ENCODE results near the gene DHX30. TPM values are rescaled to one million over a fixed set of nuclear protein-coding genes. Genes with fewer than 3 reads are reported as not detected.

Gene DHX30
- total RNA-seq, 2 experiments from 2014 or later, result 96.6 to 102 TPM

DNA sequence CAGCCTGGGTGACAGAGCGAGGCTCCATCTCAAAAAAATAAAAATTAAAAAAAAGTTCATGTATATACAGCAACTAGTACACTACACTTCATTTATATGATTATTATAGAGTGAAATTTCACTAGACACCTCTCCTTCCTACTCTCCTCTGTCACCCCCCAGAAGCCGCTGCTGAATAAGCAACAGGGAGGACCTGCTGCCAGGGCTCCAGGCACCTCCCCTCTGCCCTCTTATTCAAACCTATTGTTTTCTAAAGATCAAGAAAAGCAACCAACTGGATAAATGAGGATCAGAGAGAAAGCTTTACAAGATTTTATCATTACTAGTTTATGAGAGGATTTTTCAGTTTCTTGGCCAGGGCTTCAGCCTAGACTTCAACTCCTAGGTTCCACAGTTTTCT lies 71.5 kb downstream of the DHX30 start:
- TF ChIP-seq EZH2phosphoT487 (IDR thresholded peaks at IDR 0.05; ENCODE audit: borderline replicate concordance, low read depth, low read length), result no peak
- TF ChIP-seq, protein P1, sequence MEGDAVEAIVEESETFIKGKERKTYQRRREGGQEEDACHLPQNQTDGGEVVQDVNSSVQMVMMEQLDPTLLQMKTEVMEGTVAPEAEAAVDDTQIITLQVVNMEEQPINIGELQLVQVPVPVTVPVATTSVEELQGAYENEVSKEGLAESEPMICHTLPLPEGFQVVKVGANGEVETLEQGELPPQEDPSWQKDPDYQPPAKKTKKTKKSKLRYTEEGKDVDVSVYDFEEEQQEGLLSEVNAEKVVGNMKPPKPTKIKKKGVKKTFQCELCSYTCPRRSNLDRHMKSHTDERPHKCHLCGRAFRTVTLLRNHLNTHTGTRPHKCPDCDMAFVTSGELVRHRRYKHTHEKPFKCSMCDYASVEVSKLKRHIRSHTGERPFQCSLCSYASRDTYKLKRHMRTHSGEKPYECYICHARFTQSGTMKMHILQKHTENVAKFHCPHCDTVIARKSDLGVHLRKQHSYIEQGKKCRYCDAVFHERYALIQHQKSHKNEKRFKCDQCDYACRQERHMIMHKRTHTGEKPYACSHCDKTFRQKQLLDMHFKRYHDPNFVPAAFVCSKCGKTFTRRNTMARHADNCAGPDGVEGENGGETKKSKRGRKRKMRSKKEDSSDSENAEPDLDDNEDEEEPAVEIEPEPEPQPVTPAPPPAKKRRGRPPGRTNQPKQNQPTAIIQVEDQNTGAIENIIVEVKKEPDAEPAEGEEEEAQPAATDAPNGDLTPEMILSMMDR (conservative IDR thresholded peaks at IDR 0.05; ENCODE audit: low read length), result no peak
- H2AFZ ChIP-seq (ENCODE audit: low read length), result no peak overlapping the region
- POLR2A ChIA-PET, result interaction anchor here (0.5 to 0.7 kb wide), 3 partner anchors 48 to 473 kb away, joined by 3 to 4 read pairs (median 3); no protein-coding TSS in a partner anchor
- intact Hi-C loops (cut with micrococcal nuclease; ENCODE audit: unreplicated experiment), result no loop called here
- H3K27ac ChIP-seq (ENCODE audit: low read depth, low read length, poor library complexity, severe bottlenecking), result no peak overlapping the region
- DNase-seq (ENCODE audit: low spot score), result no peak
- H3K36me3 ChIP-seq (ENCODE audit: insufficient read depth, low read length), result peaks cover 16% of the 10 kb centered on the region; the same call in 1 of the 2 replicates
- BruUV-seq (replicated peaks), result no TSS peak
- no peaks in the 10 kb centered on the region for H3K79me2 ChIP-seq (ENCODE audit: insufficient read depth, low read depth, low read length)
- no peaks in the 10 kb centered on the region for H4K20me1 ChIP-seq (ENCODE audit: insufficient read depth, low read length)
- H3K9me3 ChIP-seq (ENCODE audit: low read length), result no peaks in the 10 kb centered on the region
- no peak overlapping the region for H3K4me2 ChIP-seq (ENCODE audit: low read length)
- H3K4me1 ChIP-seq (ENCODE audit: insufficient read depth, low read length, poor library complexity, severe bottlenecking), result no peaks in the 10 kb centered on the region
- H3K4me3 ChIP-seq (ENCODE audit: low read depth, low read length, poor library complexity, severe bottlenecking), result no peak overlapping the region
- H3K9me2 ChIP-seq (ENCODE audit: insufficient read depth, low read length), result no peaks in the 10 kb centered on the region
- CTCF ChIA-PET (ENCODE audit: unreplicated experiment), result no interaction called here

DNA sequence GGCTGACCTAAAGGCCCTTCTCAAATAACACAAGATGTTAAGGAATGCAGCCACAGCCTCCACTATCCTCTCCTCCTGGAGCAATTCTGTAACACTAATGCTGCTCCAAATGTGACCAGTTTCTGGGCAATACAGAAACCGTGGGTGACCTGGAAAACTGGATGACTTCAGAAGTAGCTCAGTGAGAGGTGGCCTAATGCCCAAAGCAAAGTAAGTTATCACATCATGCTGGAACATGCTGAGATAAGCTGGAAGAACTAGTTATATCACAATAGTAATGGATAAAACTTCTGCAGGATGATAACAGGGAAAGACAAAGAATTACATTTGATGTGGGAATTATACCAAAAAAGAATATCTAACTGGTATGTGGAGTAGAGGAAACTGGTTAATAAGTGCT lies 72.0 kb downstream of the DHX30 start:
- BruUV-seq (replicated peaks), result no TSS peak
- H3K4me1 ChIP-seq (ENCODE audit: insufficient read depth, low read length, poor library complexity, severe bottlenecking), result no peaks in the 10 kb centered on the region
- no peak overlapping the region for H3K4me3 ChIP-seq (ENCODE audit: low read depth, low read length, poor library complexity, severe bottlenecking)
- no peak for TF ChIP-seq EZH2phosphoT487 (IDR thresholded peaks at IDR 0.05; ENCODE audit: borderline replicate concordance, low read depth, low read length)
- TF ChIP-seq, protein P1 (conservative IDR thresholded peaks at IDR 0.05; ENCODE audit: low read length), result no peak
- no peaks in the 10 kb centered on the region for H3K9me3 ChIP-seq (ENCODE audit: low read length)
- POLR2A ChIA-PET, result interaction anchor here (0.5 to 0.7 kb wide), 3 partner anchors 48 to 473 kb away, joined by 3 to 5 read pairs (median 3); no protein-coding TSS in a partner anchor
- intact Hi-C loops (cut with micrococcal nuclease; ENCODE audit: unreplicated experiment), result no loop called here
- H3K79me2 ChIP-seq (ENCODE audit: insufficient read depth, low read depth, low read length), result no peaks in the 10 kb centered on the region
- peaks cover 14% of the 10 kb centered on the region; the same call in 1 of the 2 replicates for H3K36me3 ChIP-seq (ENCODE audit: insufficient read depth, low read length)
- no peak overlapping the region for H2AFZ ChIP-seq (ENCODE audit: low read length)
- CTCF ChIA-PET (ENCODE audit: unreplicated experiment), result no interaction called here
- H3K27ac ChIP-seq (ENCODE audit: low read depth, low read length, poor library complexity, severe bottlenecking), result no peak overlapping the region
- no peak for DNase-seq (ENCODE audit: low spot score)
- no peak overlapping the region for H3K4me2 ChIP-seq (ENCODE audit: low read length)
- H3K9me2 ChIP-seq (ENCODE audit: insufficient read depth, low read length), result no peaks in the 10 kb centered on the region
- no peaks in the 10 kb centered on the region for H4K20me1 ChIP-seq (ENCODE audit: insufficient read depth, low read length)

DNA sequence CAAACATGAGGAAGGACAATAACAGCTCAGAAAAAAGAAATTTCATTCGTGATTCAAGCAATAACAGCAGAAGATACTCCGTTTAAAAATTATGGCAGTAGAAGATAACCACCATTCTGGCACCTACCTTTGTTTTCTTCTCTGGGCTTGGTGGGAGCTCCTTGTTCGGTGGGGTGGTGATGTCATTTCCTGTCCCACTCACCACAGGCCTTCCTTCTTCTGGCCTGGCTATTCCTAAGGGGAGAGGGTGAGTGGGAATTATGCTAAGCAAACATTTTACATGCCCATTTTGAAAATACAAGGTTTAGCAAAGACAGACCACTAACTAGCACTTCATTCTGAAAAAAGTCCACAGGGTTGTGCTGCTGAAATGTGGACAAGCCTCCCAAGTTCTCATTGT lies 74.4 kb downstream of the DHX30 start:
- POLR2A ChIA-PET, result no interaction called here
- no TSS peak for BruUV-seq (replicated peaks)
- no peak overlapping the region for H2AFZ ChIP-seq (ENCODE audit: low read length)
- DNase-seq (ENCODE audit: low spot score), result no peak
- intact Hi-C loops (cut with micrococcal nuclease; ENCODE audit: unreplicated experiment), result no loop called here
- no peaks in the 10 kb centered on the region for H3K9me3 ChIP-seq (ENCODE audit: low read length)
- no peak overlapping the region for H3K4me3 ChIP-seq (ENCODE audit: low read depth, low read length, poor library complexity, severe bottlenecking)
- H3K36me3 ChIP-seq (ENCODE audit: insufficient read depth, low read length), result no peaks in the 10 kb centered on the region
- no peaks in the 10 kb centered on the region for H4K20me1 ChIP-seq (ENCODE audit: insufficient read depth, low read length)
- H3K9me2 ChIP-seq (ENCODE audit: insufficient read depth, low read length), result no peaks in the 10 kb centered on the region
- H3K27ac ChIP-seq (ENCODE audit: low read depth, low read length, poor library complexity, severe bottlenecking), result no peak overlapping the region
- TF ChIP-seq EZH2phosphoT487 (IDR thresholded peaks at IDR 0.05; ENCODE audit: borderline replicate concordance, low read depth, low read length), result no peak
- TF ChIP-seq, protein P1 (conservative IDR thresholded peaks at IDR 0.05; ENCODE audit: low read length), result no peak
- no peaks in the 10 kb centered on the region for H3K79me2 ChIP-seq (ENCODE audit: insufficient read depth, low read depth, low read length)
- no peak overlapping the region for H3K4me2 ChIP-seq (ENCODE audit: low read length)
- H3K4me1 ChIP-seq (ENCODE audit: insufficient read depth, low read length, poor library complexity, severe bottlenecking), result no peaks in the 10 kb centered on the region
- CTCF ChIA-PET (ENCODE audit: unreplicated experiment), result no interaction called here
